ENCODE results near the gene CTAGE9.

The CTAGE9 gene

GRCh38 chr6:131727467-131727866 lies 16.6 kb upstream of the CTAGE9 start:
- H3K9ac ChIP-seq (ENCODE audit: low read length): no peak overlapping the region
- H3K79me2 ChIP-seq (ENCODE audit: insufficient read depth, low read length): no peaks in the 10 kb centered on the region
- TF ChIP-seq EZH2 (IDR thresholded peaks at IDR 0.05; ENCODE audit: borderline replicate concordance, low read length) (no peak), CTCF (IDR thresholded peaks at IDR 0.05; ENCODE audit: low read length) (no peak)
- no peaks in the 10 kb centered on the region for H3K4me1 ChIP-seq (ENCODE audit: insufficient read depth, low read length, severe bottlenecking)
- H4K20me1 ChIP-seq (ENCODE audit: insufficient read depth, low read length): no peaks in the 10 kb centered on the region
- H3K27ac ChIP-seq (ENCODE audit: low read depth, low read length, poor library complexity, severe bottlenecking): no peak overlapping the region
- no peaks in the 10 kb centered on the region for H3K9me2 ChIP-seq (ENCODE audit: low read depth, low read length)
- H3K4me3 ChIP-seq (ENCODE audit: low read depth, low read length, poor library complexity, severe bottlenecking): no peak overlapping the region
- H3F3A ChIP-seq (ENCODE audit: insufficient read depth, low read length): 0 out of 2 replicates have a peak, but pooled peaks cover 3% of the 10 kb centered on the region
- H2AFZ ChIP-seq (ENCODE audit: low read length): no peak overlapping the region
- H3K36me3 ChIP-seq (ENCODE audit: insufficient read depth, low read length): no peaks in the 10 kb centered on the region
- H3K9me3 ChIP-seq (ENCODE audit: low read length): no peaks in the 10 kb centered on the region
- no peaks in the 10 kb centered on the region for H3K27me3 ChIP-seq (ENCODE audit: insufficient read depth, low read length)
- H3K4me2 ChIP-seq (ENCODE audit: low read length): no peak overlapping the region

GRCh38 chr6:131724114-131724513 lies 13.3 kb upstream of the CTAGE9 start:
- Histone ChIP-seq H3K9ac (ENCODE audit: low read length) (no peak overlapping the region), H3K27me3 (ENCODE audit: insufficient read depth, low read length) (no peaks in the 10 kb centered on the region), H2AFZ (ENCODE audit: low read length) (no peak overlapping the region), H3K9me3 (ENCODE audit: low read length) (no peaks in the 10 kb centered on the region), H3K4me2 (ENCODE audit: low read length) (no peak overlapping the region), H3K79me2 (ENCODE audit: insufficient read depth, low read length) (no peaks in the 10 kb centered on the region), H3K9me2 (ENCODE audit: low read depth, low read length) (no peaks in the 10 kb centered on the region), H3F3A (ENCODE audit: insufficient read depth, low read length) (0 out of 2 replicates have a peak, but pooled peaks cover 3% of the 10 kb centered on the region), H4K20me1 (ENCODE audit: insufficient read depth, low read length) (no peaks in the 10 kb centered on the region), H3K36me3 (ENCODE audit: insufficient read depth, low read length) (no peaks in the 10 kb centered on the region), H3K4me1 (ENCODE audit: insufficient read depth, low read length, severe bottlenecking) (no peaks in the 10 kb centered on the region), H3K27ac (ENCODE audit: low read depth, low read length, poor library complexity, severe bottlenecking) (no peak overlapping the region), H3K4me3 (ENCODE audit: low read depth, low read length, poor library complexity, severe bottlenecking) (no peak overlapping the region)
- TF ChIP-seq EZH2 (IDR thresholded peaks at IDR 0.05; ENCODE audit: borderline replicate concordance, low read length): no peak
- no peak for TF ChIP-seq CTCF (IDR thresholded peaks at IDR 0.05; ENCODE audit: low read length)

- Histone ChIP-seq H3K4me3 (ENCODE audit: low read depth, low read length, poor library complexity, severe bottlenecking) (no peak overlapping the region), H3K36me3 (ENCODE audit: insufficient read depth, low read length) (no peaks in the 10 kb centered on the region), H4K20me1 (ENCODE audit: insufficient read depth, low read length) (no peaks in the 10 kb centered on the region), H3K4me2 (ENCODE audit: low read length) (no peak overlapping the region), H3K27ac (ENCODE audit: low read depth, low read length, poor library complexity, severe bottlenecking) (no peak overlapping the region), H2AFZ (ENCODE audit: low read length) (no peak overlapping the region), H3K4me1 (ENCODE audit: insufficient read depth, low read length, severe bottlenecking) (no peaks in the 10 kb centered on the region), H3F3A (ENCODE audit: insufficient read depth, low read length) (0 out of 2 replicates have a peak, but pooled peaks cover 3% of the 10 kb centered on the region), H3K79me2 (ENCODE audit: insufficient read depth, low read length) (no peaks in the 10 kb centered on the region), H3K9ac (ENCODE audit: low read length) (no peak overlapping the region), H3K9me2 (ENCODE audit: low read depth, low read length) (no peaks in the 10 kb centered on the region), H3K9me3 (ENCODE audit: low read length) (no peaks in the 10 kb centered on the region), H3K27me3 (ENCODE audit: insufficient read depth, low read length) (no peaks in the 10 kb centered on the region)
- TF ChIP-seq EZH2 (IDR thresholded peaks at IDR 0.05; ENCODE audit: borderline replicate concordance, low read length) (no peak), CTCF (IDR thresholded peaks at IDR 0.05; ENCODE audit: low read length) (no peak)
Measured at GRCh38 chr6:131721161-131721560, 10.3 kb upstream of the CTAGE9 start.

Data from OCI-LY1 (cell line).